Bronchial smooth muscle cell (primary cell): Measurements from ENCODE around the gene RNF144A. TPM values are rescaled to one million over a fixed set of nuclear protein-coding genes. Genes with fewer than 3 reads are reported as not detected.

Experiments used
- total RNA-seq: library from RNA; depleted of rRNA; stranded (reverse); fragments of >200 nt; gene quantifications from 2 replicates; pipeline ENCODE4 v1.2.1, GENCODE V29; 2014

RNF144A gene, protein sequence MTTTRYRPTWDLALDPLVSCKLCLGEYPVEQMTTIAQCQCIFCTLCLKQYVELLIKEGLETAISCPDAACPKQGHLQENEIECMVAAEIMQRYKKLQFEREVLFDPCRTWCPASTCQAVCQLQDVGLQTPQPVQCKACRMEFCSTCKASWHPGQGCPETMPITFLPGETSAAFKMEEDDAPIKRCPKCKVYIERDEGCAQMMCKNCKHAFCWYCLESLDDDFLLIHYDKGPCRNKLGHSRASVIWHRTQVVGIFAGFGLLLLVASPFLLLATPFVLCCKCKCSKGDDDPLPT
- 0.17 and 3.9 TPM in 2 replicates for total RNA-seq

DNA sequence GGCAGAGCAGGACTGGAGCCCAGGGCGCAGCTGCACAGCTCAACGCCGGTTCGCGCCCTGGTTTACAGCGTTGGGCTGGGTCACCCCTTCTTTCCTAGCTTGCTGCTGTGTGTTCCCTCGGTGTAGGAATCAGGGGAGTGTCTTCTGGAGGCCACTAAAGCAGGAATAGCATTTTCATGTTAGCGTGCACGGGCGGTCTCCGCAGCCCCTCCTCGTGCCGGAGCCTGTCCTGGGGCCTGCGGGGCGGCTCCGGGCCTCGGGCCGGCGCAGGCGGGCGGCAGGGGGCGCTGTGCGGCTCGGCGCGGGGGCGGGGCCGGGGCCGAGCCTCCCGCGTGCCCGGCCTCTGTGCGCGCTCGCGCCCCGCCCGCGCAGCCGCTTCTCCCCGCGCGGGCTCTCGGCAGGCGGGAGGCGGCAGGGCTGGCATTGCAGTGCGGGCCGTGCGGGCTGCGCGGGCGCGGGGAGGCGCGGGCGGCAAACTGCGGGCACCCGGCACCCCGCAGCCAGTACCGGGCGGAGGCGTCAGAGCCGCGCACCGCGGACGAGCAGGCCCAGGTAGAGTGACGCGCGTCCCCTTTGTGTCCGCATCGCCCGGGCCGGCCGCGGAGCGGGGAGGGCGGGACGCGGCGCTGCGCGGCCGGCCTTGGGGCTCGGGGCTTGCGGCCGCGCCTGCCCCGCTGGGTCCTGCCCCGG, at the start of gene RNF144A:
TSS of gene RNF144A (plus strand) at position 342 of the 690 bp plus-strand sequence. CDS start 79,515 bp downstream, outside the sequence.

DNA sequence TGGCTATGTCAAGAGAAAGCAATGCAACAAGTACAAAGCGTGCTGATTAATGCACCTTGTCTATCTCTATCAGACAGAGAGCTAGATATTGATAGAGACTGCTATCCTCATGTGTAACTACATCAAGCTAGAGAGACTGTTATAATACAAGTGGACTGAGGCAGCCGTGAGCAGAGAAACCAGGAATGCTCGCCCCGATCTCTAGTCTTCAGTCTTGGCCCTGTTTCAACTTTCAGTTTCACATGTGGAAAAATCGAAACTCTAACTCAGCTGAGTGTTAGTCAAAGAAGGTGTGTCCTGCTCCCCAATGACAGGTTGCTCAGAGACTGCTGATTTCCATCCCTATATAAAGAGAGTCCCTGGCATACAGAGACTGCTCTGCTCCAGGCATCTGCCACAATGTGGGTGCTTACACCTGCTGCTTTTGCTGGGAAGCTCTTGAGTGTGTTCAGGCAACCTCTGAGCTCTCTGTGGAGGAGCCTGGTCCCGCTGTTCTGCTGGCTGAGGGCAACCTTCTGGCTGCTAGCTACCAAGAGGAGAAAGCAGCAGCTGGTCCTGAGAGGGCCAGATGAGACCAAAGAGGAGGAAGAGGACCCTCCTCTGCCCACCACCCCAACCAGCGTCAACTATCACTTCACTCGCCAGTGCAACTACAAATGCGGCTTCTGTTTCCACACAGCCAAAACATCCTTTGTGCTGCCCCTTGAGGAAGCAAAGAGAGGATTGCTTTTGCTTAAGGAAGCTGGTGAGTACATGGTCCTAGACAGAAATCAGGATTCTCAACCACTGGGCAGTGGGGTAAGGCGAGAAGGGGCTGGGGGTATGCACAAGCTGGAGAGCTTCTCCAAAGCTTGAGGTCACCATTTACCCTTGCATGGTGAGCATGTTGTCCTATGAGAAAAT, 39.6 kb upstream of the RNF144A start, which contains the start of gene RSAD2:
TSS of gene RSAD2 (plus strand) at position 376 of the 903 bp plus-strand sequence. CDS start at position 400, 24 bp downstream.

Other genes with a start within 250 kb of the RNF144A start
- gene CMPK2, start 51.5 kb upstream of the RNF144A start, total RNA-seq, result 0.17 and 0.47 TPM in 2 replicates
- under 0.01 and 0.47 TPM in 2 replicates for gene RSAD2, start 39.6 kb upstream of the RNF144A start, total RNA-seq